GM19324 (cell line): ENCODE measurements around the gene SIRT3.

Source experiments
- ATAC-seq: cut with Tn5 transposase; IDR thresholded peaks from one replicate; pipeline ENCODE4 v1.9.1; 2021; ENCODE audit warnings: mild to moderate bottlenecking, moderate library complexity; ENCODE audit not compliant: unreplicated experiment, low FRiP score

Gene SIRT3

GRCh38 chr11:235997-236773, at the start of gene SIRT3:
SIRT3 (minus strand) TSS chr11:236342; CDS start chr11:236328, 14 bp downstream.
- ATAC-seq: peak; percentile 71

- ATAC-seq: no peak
Measured at GRCh38 chr11:285894-286220, 49.7 kb upstream of the SIRT3 start.

GRCh38 chr11:285021-285893, 49.1 kb upstream of the SIRT3 start:
- no peak for ATAC-seq

- ATAC-seq: no peak
Measured at GRCh38 chr11:284105-285020, 48.2 kb upstream of the SIRT3 start.

GRCh38 chr11:283405-284104, 47.4 kb upstream of the SIRT3 start:
- no peak for ATAC-seq

- no peak for ATAC-seq
Measured at GRCh38 chr11:282630-283360, 46.7 kb upstream of the SIRT3 start.

GRCh38 chr11:282171-282570, 46.0 kb upstream of the SIRT3 start:
- no peak for ATAC-seq

- ATAC-seq: no peak
Measured at GRCh38 chr11:281486-282161, 45.5 kb upstream of the SIRT3 start.

- no peak for ATAC-seq
Measured at GRCh38 chr11:280706-281485, 44.8 kb upstream of the SIRT3 start.

GRCh38 chr11:279966-280705, 44.0 kb upstream of the SIRT3 start:
- ATAC-seq: no peak

- no peak for ATAC-seq
Measured at GRCh38 chr11:279040-279965, 43.2 kb upstream of the SIRT3 start.

GRCh38 chr11:278001-278951, 42.1 kb upstream of the SIRT3 start, which contains the start of gene NLRP6:
NLRP6 (plus strand) TSS chr11:278407; CDS start chr11:278570, 163 bp downstream.
- no peak for ATAC-seq

GRCh38 chr11:276219-276618, 40.1 kb upstream of the SIRT3 start:
- no peak for ATAC-seq

GRCh38 chr11:272931-273198, 36.7 kb upstream of the SIRT3 start:
- no peak for ATAC-seq

- no peak for ATAC-seq
Measured at GRCh38 chr11:272195-272930, 36.2 kb upstream of the SIRT3 start.
